A204.1 (cell line): ENCODE results near the gene PNKP.
A peak's percentile ranks its signal among the peaks of the same experiment; 100 is the strongest.

Source experiments
- FAIRE-seq: peaks from 2 replicates; lab custom pipeline; 2012; peaks lifted over from hg19 to GRCh38; lab: Jason Lieb, UNC

Gene PNKP

GRCh38 chr19:49866933-49867782, at the start of gene PNKP:
Gene PNKP (minus strand): TSS chr19:49867576. CDS start chr19:49867204, 372 bp downstream.
- FAIRE-seq = peak; percentile 68

GRCh38 chr19:49915271-49915670, 47.9 kb upstream of the PNKP start:
- no peak for FAIRE-seq

GRCh38 chr19:49913720-49914119, 46.3 kb upstream of the PNKP start:
- no peak for FAIRE-seq

GRCh38 chr19:49912965-49913685, 45.7 kb upstream of the PNKP start:
- no peak for FAIRE-seq

GRCh38 chr19:49911381-49912145, 44.2 kb upstream of the PNKP start:
- FAIRE-seq = no peak

GRCh38 chr19:49910179-49910578, 42.8 kb upstream of the PNKP start:
- FAIRE-seq = no peak

- no peak for FAIRE-seq
Measured at GRCh38 chr19:49908480-49909420, 41.4 kb upstream of the PNKP start.

GRCh38 chr19:49907745-49908446, 40.5 kb upstream of the PNKP start:
- FAIRE-seq = no peak

- FAIRE-seq = no peak
Measured at GRCh38 chr19:49906879-49907564, 39.6 kb upstream of the PNKP start.

GRCh38 chr19:49904136-49904535, 36.8 kb upstream of the PNKP start:
- FAIRE-seq = no peak

- no peak for FAIRE-seq
Measured at GRCh38 chr19:49896863-49897621, 29.7 kb upstream of the PNKP start, which contains the start of gene IL4I1. Gene IL4I1 (minus strand): TSS chr19:49896887. CDS start chr19:49896160, 727 bp downstream.

- FAIRE-seq = no peak
Measured at GRCh38 chr19:49895566-49896297, 28.4 kb upstream of the PNKP start.

GRCh38 chr19:49894879-49895565, 27.6 kb upstream of the PNKP start:
- FAIRE-seq = no peak

GRCh38 chr19:49894011-49894664, 26.8 kb upstream of the PNKP start:
- no peak for FAIRE-seq

- no peak for FAIRE-seq
Measured at GRCh38 chr19:49892716-49893115, 25.3 kb upstream of the PNKP start.

GRCh38 chr19:49891393-49891792, 24.0 kb upstream of the PNKP start:
- FAIRE-seq = no peak
